ENCODE data around the gene CDH22.

Gene CDH22

GRCh38 chr20:46334303-46334904 lies 26.1 kb upstream of the CDH22 start:
- Mint-ChIP-seq H3K4me3 (no peak overlapping the region), H3K27ac (no peak overlapping the region), H3K27me3 (ENCODE audit: low read depth) (peaks cover 12% of the 10 kb centered on the region), H3K36me3 (ENCODE audit: low read depth) (no peaks in the 10 kb centered on the region), H3K4me1 (ENCODE audit: low read depth) (no peaks in the 10 kb centered on the region), H3K9me3 (no peaks in the 10 kb centered on the region)
- no peak for DNase-seq (ENCODE audit: low spot score)

GRCh38 chr20:46333161-46333991 lies 25.1 kb upstream of the CDH22 start:
- Mint-ChIP-seq H3K36me3 (ENCODE audit: low read depth) (no peaks in the 10 kb centered on the region), H3K9me3 (no peaks in the 10 kb centered on the region), H3K27me3 (ENCODE audit: low read depth) (peaks cover 9% of the 10 kb centered on the region), H3K27ac (no peak overlapping the region), H3K4me3 (no peak overlapping the region), H3K4me1 (ENCODE audit: low read depth) (no peaks in the 10 kb centered on the region)
- DNase-seq (ENCODE audit: low spot score) = no peak

GRCh38 chr20:46332373-46333160 lies 24.3 kb upstream of the CDH22 start:
- Mint-ChIP-seq H3K4me3 (no peak overlapping the region), H3K27me3 (ENCODE audit: low read depth) (peaks cover 9% of the 10 kb centered on the region), H3K27ac (no peak overlapping the region), H3K4me1 (ENCODE audit: low read depth) (no peaks in the 10 kb centered on the region), H3K36me3 (ENCODE audit: low read depth) (no peaks in the 10 kb centered on the region), H3K9me3 (no peaks in the 10 kb centered on the region)
- no peak for DNase-seq (ENCODE audit: low spot score)

- Mint-ChIP-seq H3K9me3 (no peaks in the 10 kb centered on the region), H3K36me3 (ENCODE audit: low read depth) (no peaks in the 10 kb centered on the region), H3K4me3 (no peak overlapping the region), H3K27me3 (ENCODE audit: low read depth) (peaks cover 9% of the 10 kb centered on the region), H3K27ac (no peak overlapping the region), H3K4me1 (ENCODE audit: low read depth) (no peaks in the 10 kb centered on the region)
- no peak for DNase-seq (ENCODE audit: low spot score)
Observed at GRCh38 chr20:46331611-46332361, 23.5 kb upstream of the CDH22 start.

GRCh38 chr20:46330831-46331371 lies 22.6 kb upstream of the CDH22 start:
- Mint-ChIP-seq H3K4me3 (no peak overlapping the region), H3K27ac (no peak overlapping the region), H3K36me3 (ENCODE audit: low read depth) (no peaks in the 10 kb centered on the region), H3K9me3 (no peaks in the 10 kb centered on the region), H3K27me3 (ENCODE audit: low read depth) (peaks cover 9% of the 10 kb centered on the region), H3K4me1 (ENCODE audit: low read depth) (no peaks in the 10 kb centered on the region)
- no peak for DNase-seq (ENCODE audit: low spot score)

GRCh38 chr20:46330072-46330763 lies 21.9 kb upstream of the CDH22 start:
- H3K4me3 Mint-ChIP-seq = no peak overlapping the region
- DNase-seq (ENCODE audit: low spot score) = no peak
- H3K27ac Mint-ChIP-seq = no peak overlapping the region
- peaks cover 6% of the 10 kb centered on the region for H3K27me3 Mint-ChIP-seq (ENCODE audit: low read depth)
- no peaks in the 10 kb centered on the region for H3K36me3 Mint-ChIP-seq (ENCODE audit: low read depth)
- no peaks in the 10 kb centered on the region for H3K4me1 Mint-ChIP-seq (ENCODE audit: low read depth)
- H3K9me3 Mint-ChIP-seq = no peaks in the 10 kb centered on the region

GRCh38 chr20:46328200-46328882 lies 20.0 kb upstream of the CDH22 start:
- no peak for DNase-seq (ENCODE audit: low spot score)
- Mint-ChIP-seq H3K27me3 (ENCODE audit: low read depth) (peaks cover 4% of the 10 kb centered on the region), H3K27ac (no peak overlapping the region), H3K36me3 (ENCODE audit: low read depth) (no peaks in the 10 kb centered on the region), H3K4me3 (no peak overlapping the region), H3K4me1 (ENCODE audit: low read depth) (no peaks in the 10 kb centered on the region), H3K9me3 (no peaks in the 10 kb centered on the region)

- peaks cover 4% of the 10 kb centered on the region for H3K27me3 Mint-ChIP-seq (ENCODE audit: low read depth)
- no peak overlapping the region for H3K27ac Mint-ChIP-seq
- no peak for DNase-seq (ENCODE audit: low spot score)
- no peaks in the 10 kb centered on the region for H3K9me3 Mint-ChIP-seq
- no peak overlapping the region for H3K4me3 Mint-ChIP-seq
- no peaks in the 10 kb centered on the region for H3K36me3 Mint-ChIP-seq (ENCODE audit: low read depth)
- H3K4me1 Mint-ChIP-seq (ENCODE audit: low read depth) = no peaks in the 10 kb centered on the region
Observed at GRCh38 chr20:46327557-46327956, 19.3 kb upstream of the CDH22 start.

GRCh38 chr20:46325789-46326188 lies 17.5 kb upstream of the CDH22 start:
- DNase-seq (ENCODE audit: low spot score) = no peak
- H3K36me3 Mint-ChIP-seq (ENCODE audit: low read depth) = no peaks in the 10 kb centered on the region
- H3K27ac Mint-ChIP-seq = no peak overlapping the region
- no peaks in the 10 kb centered on the region for H3K9me3 Mint-ChIP-seq
- no peak overlapping the region for H3K4me3 Mint-ChIP-seq
- H3K27me3 Mint-ChIP-seq (ENCODE audit: low read depth) = peaks cover 2% of the 10 kb centered on the region
- no peaks in the 10 kb centered on the region for H3K4me1 Mint-ChIP-seq (ENCODE audit: low read depth)

- Mint-ChIP-seq H3K36me3 (ENCODE audit: low read depth) (no peaks in the 10 kb centered on the region), H3K27me3 (ENCODE audit: low read depth) (peaks cover 2% of the 10 kb centered on the region), H3K4me1 (ENCODE audit: low read depth) (no peaks in the 10 kb centered on the region), H3K9me3 (no peaks in the 10 kb centered on the region), H3K27ac (no peak overlapping the region), H3K4me3 (no peak overlapping the region)
- DNase-seq (ENCODE audit: low spot score) = no peak
Observed at GRCh38 chr20:46324960-46325703, 16.8 kb upstream of the CDH22 start.

GRCh38 chr20:46324379-46324778 lies 16.1 kb upstream of the CDH22 start:
- H3K27ac Mint-ChIP-seq = no peak overlapping the region
- no peaks in the 10 kb centered on the region for H3K4me1 Mint-ChIP-seq (ENCODE audit: low read depth)
- DNase-seq (ENCODE audit: low spot score) = no peak

GRCh38 chr20:46323557-46323956 lies 15.3 kb upstream of the CDH22 start:
- H3K27ac Mint-ChIP-seq = no peak overlapping the region
- H3K27me3 Mint-ChIP-seq (ENCODE audit: low read depth) = peaks cover 9% of the 10 kb centered on the region
- H3K4me1 Mint-ChIP-seq (ENCODE audit: low read depth) = no peaks in the 10 kb centered on the region
- no peak overlapping the region for H3K4me3 Mint-ChIP-seq
- H3K36me3 Mint-ChIP-seq (ENCODE audit: low read depth) = no peaks in the 10 kb centered on the region
- no peak for DNase-seq (ENCODE audit: low spot score)
- no peaks in the 10 kb centered on the region for H3K9me3 Mint-ChIP-seq

More at GRCh38 chr20:46324379-46324778, 16.1 kb upstream of the CDH22 start:
- H3K36me3 Mint-ChIP-seq (ENCODE audit: low read depth) = no peaks in the 10 kb centered on the region
- H3K27me3 Mint-ChIP-seq (ENCODE audit: low read depth) = peaks cover 8% of the 10 kb centered on the region
- H3K4me3 Mint-ChIP-seq = no peak overlapping the region
- no peaks in the 10 kb centered on the region for H3K9me3 Mint-ChIP-seq
